GM12874 (cell line): ENCODE results near the gene PPM1D.

Experiments used
- TF ChIP-seq, protein P1 (sequence below): IDR thresholded peaks from 2 replicates; pipeline ENCODE4 v1.5.1; 2011; ENCODE audit warnings: low read depth, mild to moderate bottlenecking, control low read depth, low read length, moderate library complexity; ENCODE audit not compliant: insufficient read depth

Gene PPM1D

DNA sequence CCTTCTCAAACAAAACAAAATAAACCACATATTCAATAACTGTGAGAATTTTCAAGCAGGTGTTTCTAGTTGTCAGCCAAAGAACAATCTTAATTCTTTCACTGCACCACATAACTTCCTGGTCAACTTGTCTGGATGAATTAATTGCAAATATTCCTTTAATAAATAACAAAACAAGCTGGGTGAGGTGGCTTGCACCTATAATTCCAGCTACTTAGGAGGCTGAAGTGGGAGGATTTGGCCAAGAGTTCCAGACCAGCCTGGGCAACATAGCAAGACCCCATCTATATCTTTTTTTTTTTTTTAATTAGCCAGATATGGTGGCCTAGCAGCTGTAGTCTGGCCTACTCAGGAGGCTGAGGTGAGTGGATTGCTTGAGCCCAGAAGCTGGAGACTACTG, 17.0 kb upstream of the PPM1D start:
- TF ChIP-seq, protein P1, sequence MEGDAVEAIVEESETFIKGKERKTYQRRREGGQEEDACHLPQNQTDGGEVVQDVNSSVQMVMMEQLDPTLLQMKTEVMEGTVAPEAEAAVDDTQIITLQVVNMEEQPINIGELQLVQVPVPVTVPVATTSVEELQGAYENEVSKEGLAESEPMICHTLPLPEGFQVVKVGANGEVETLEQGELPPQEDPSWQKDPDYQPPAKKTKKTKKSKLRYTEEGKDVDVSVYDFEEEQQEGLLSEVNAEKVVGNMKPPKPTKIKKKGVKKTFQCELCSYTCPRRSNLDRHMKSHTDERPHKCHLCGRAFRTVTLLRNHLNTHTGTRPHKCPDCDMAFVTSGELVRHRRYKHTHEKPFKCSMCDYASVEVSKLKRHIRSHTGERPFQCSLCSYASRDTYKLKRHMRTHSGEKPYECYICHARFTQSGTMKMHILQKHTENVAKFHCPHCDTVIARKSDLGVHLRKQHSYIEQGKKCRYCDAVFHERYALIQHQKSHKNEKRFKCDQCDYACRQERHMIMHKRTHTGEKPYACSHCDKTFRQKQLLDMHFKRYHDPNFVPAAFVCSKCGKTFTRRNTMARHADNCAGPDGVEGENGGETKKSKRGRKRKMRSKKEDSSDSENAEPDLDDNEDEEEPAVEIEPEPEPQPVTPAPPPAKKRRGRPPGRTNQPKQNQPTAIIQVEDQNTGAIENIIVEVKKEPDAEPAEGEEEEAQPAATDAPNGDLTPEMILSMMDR = no peak

DNA sequence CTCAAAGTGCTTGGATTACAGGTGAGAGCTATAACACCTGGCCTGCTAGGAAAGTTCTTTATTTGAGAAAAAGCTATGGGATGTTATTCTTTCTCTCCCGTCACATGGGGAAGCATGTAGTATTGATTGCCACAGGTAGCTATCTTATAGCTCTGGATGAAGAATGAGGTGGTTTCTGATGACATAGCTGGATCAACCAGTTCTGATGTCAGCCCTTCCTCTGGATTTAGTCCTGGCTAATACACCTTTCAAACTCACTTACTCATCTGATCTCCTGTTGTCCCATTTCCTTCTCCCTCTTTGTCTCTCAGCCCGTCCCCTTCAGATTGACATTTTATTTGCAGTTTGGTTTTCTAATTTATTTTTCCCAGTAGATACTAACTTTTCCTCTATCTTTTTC, 14.1 kb upstream of the PPM1D start:
- TF ChIP-seq, protein P1 = no peak

DNA sequence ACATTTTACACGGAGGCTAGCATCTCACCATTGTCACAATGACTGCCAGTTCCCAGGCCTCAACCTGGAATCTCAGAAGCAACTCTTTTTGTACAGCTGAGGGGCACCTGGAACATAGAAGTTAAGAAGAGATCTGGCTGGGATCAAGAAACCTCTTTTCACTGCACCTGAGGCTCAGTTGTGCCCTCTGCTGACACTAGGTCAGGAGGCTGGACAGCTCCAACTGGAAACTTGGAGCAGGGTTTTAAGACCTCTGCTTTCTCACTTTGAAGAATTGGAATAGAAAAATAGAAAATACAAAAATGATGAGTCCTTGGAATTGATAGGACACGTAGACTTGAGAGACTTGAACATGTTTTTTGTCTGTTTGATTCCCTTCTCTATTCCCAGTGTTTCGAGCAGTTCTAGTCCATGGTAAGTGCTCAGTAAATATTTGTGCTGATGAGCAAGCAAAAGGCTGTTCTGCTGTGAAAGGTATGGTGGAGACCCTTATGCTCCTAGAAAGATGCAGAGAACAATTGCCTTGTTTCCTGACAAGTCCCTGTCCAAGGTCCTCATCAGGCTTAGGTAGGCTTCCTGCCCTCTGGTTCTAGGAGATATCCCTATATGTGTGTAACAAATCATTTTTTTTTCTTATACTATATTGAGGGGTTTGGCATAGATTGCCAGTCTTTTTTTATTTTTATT, 13.6 kb upstream of the PPM1D start:
- TF ChIP-seq, protein P1 = 0 out of 2 replicates have a peak, but pooled peaks have one; percentile 15

DNA sequence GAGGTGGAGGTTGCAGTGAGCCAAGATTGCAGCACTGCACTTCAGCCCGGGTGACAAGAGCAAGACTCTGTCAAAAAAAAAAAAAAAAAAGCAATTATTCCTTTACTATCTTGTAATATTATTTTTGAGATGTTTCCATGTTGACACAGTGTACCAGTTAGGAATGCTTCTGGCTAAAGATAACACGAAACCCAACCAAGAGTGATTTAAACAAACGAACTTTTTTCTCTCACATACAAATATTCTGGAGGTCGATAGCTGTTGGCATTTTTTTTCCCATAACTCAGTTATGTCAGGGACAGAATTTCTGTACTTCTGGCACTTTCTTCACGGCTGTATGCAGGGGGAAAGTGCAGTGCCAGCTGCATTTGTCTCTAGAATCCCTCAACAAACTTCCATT, 9.9 kb upstream of the PPM1D start:
- TF ChIP-seq, protein P1 = no peak

DNA sequence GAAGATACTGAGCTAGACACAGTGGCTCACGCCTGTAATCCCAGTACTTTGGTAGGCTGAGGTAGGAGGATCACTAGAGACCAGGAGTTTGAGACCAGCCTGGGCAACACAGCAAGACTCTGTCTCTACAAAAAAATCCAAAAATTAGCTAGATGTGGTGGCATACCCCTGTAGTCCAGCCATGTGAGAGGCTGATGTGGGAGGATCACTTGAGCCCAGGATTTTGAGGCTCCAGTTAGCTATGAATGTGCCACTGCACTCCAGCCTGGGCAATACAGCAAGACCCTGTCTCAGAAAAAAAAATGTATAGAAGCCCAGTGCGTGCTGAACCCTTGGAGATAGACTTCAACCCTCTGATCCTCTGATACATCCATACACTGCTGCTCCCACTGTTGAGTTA, 7.2 kb upstream of the PPM1D start:
- TF ChIP-seq, protein P1 = no peak

DNA sequence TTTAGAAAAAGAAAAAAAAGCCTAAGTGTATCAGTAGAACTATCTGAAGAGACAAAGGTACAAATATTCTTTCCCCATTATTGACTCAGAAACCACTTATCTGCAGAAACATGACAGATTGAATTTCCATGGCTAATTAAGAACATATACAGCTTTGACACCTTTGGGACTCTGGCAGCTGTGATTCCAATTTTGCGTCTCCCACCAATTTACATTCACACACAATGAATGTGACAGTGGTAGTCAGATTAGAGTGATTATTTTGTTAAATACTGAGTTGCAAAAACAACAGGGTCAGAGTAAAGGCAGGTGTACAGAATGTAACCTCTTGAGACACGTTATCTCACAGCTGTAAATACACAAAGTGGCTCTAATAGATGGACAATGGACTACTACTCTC, 5.3 kb upstream of the PPM1D start:
- TF ChIP-seq, protein P1 = no peak

DNA sequence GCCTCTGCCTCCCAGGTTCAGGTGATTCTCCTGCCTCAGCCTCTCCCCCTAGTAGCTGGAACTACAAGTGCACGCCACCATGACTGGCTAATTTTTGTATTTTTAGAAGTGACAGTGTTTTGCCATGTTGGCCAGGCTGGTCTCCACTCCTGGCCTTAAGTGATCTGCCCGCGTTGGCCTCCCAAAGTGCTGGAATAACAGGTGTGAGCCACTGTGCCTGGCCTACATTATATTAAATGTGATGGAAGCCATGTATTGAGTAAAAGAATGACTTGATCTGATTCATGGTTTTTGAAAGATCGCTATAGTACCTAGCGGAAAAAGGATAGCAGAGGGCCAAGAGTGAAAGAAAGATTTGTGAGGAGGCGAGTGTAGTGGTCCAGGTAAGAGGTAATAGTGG, 2.7 kb upstream of the PPM1D start:
- TF ChIP-seq, protein P1 = no peak
